IgD-negative memory B cell (primary cell): ENCODE data around the gene METRNL. TPM values are rescaled to one million over a fixed set of nuclear protein-coding genes. Genes with fewer than 3 reads are reported as not detected.

ENCODE experiments used
- H3K27ac Mint-ChIP-seq, 3 donors: one replicate each; pipeline ENCODE4 v1.8.0; 2020 to 2022; ENCODE audit warnings: mild to moderate bottlenecking in 3 of 3, mixed read lengths in 3 of 3, moderate library complexity in 1 of 3
- H3K27me3 Mint-ChIP-seq: one replicate; pipeline ENCODE4 v1.8.0; 2021; ENCODE audit warnings: mixed read lengths
- H3K36me3 Mint-ChIP-seq: one replicate; pipeline ENCODE4 v1.8.0; 2020; ENCODE audit warnings: mild to moderate bottlenecking, mixed read lengths
- H3K4me1 Mint-ChIP-seq, 3 donors: one replicate each; pipeline ENCODE4 v1.8.0; 2020 to 2022; ENCODE audit warnings: mixed read lengths in 3 of 3, mild to moderate bottlenecking in 1 of 3
- H3K4me3 Mint-ChIP-seq, 4 donors: one replicate each; pipeline ENCODE4 v1.8.0; 2020 to 2022; ENCODE audit warnings: mild to moderate bottlenecking in 4 of 4, mixed read lengths in 4 of 4, moderate library complexity in 3 of 4
- H3K9me3 Mint-ChIP-seq, 3 donors: one replicate each; pipeline ENCODE4 v1.8.0; 2020 to 2021; ENCODE audit warnings: mixed read lengths in 3 of 3, mild to moderate bottlenecking in 1 of 3
- polyA plus RNA-seq: library from polyadenylated mRNA; unstranded; fragments of 300-500 nt; fragmentation: Illumina TruSeq; gene quantifications from one replicate; pipeline ENCODE4 v1.2.3, GENCODE V29; 2021

The METRNL gene
- polyA plus RNA-seq, 1 donor from 2014 or later, result 2.1 TPM

DNA sequence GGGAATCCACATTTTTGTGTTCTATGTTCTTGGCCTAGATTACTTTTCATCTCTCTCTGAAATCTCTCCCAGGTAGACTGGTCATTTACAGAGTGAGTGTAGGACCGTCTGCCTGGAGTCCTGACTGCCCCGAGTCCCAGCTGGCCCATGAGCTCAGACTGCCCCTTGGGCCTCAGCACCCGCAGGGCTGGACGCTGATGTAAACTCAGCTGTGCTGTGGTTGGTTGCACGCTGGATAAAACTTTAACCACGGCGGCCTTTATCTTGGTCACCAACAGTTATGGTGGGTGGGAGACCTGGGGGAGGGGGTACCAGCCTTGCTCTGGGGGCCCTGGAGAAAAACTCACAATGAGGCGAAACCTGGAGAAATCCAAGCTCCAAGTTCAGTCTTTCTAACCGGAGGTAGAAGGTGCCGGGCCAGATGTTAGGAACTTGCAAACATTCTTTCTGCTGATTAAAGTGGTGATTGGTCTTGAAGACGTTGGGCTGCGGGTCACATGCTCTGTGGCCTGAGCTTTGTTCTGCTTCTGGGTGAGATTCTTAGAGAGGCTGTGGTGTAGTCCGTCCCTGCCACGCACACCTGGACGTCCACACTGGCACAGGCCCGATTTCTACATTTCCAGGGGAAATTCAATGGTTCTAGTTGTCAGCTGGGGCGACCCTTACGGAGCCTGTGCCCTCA lies 6.9 kb downstream of the METRNL start:
- peak overlapping the region in 1 of 4 donors; percentile 41 for H3K4me3 Mint-ChIP-seq
- H3K27ac Mint-ChIP-seq, result peak overlapping the region in 1 of 3 donors; percentile 65
- H3K36me3 Mint-ChIP-seq, result peaks cover 1% of the 10 kb centered on the region
- H3K4me1 Mint-ChIP-seq, result peaks cover 19 to 23% (median 23%) of the 10 kb centered on the region in 3 donors
- H3K9me3 Mint-ChIP-seq, result no peaks in the 10 kb centered on the region
- no peaks in the 10 kb centered on the region for H3K27me3 Mint-ChIP-seq

DNA sequence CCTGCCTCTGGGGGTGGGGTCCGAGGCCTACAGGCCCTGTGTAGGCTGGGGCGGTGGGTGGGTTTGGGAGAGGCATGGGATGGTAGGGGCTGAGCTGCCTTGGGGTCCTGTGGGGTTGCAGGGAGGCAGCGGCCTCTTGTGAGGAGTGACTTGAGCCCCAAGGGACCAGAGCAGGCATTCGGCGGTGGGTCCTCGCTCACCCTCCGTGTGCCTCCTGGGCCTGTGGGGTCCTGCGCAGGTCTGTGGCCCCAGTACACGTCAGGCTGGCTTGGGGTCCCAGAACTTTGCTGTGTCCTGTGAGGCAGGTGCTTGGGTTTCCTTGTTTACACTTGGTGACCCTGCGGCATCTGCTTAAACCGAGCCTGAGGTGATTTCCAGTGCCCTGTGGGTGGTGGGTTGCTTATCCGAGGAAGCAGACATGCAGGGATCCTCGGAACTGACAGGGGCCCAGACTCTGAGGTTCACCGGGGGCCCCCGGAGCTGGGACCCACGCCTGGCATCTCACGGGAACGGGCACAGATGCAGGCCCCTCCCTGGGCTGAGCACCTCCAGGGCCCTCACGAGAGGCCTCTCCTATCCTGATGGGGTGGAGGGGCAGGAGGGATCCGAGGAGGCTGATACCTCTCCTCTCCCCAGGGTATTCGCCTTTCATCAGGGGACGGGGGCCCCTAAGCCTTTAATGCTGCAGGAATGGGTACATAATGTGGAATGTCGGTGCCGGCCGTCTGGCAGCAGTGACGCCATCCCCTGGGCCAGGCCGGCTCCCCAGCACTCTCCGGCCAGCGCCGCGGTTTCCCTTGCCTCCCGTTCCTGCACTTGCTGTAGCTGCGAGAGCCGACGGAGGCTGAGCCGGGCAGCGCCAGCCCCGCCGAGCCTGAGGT lies 7.7 kb downstream of the METRNL start:
- H3K36me3 Mint-ChIP-seq, result peaks cover 1% of the 10 kb centered on the region
- H3K27me3 Mint-ChIP-seq, result no peaks in the 10 kb centered on the region
- peak overlapping the region in 1 of 4 donors; percentile 41 for H3K4me3 Mint-ChIP-seq
- peaks cover 13 to 19% (median 18%) of the 10 kb centered on the region in 3 donors for H3K4me1 Mint-ChIP-seq
- H3K27ac Mint-ChIP-seq, result no peak overlapping the region
- H3K9me3 Mint-ChIP-seq, result no peaks in the 10 kb centered on the region

DNA sequence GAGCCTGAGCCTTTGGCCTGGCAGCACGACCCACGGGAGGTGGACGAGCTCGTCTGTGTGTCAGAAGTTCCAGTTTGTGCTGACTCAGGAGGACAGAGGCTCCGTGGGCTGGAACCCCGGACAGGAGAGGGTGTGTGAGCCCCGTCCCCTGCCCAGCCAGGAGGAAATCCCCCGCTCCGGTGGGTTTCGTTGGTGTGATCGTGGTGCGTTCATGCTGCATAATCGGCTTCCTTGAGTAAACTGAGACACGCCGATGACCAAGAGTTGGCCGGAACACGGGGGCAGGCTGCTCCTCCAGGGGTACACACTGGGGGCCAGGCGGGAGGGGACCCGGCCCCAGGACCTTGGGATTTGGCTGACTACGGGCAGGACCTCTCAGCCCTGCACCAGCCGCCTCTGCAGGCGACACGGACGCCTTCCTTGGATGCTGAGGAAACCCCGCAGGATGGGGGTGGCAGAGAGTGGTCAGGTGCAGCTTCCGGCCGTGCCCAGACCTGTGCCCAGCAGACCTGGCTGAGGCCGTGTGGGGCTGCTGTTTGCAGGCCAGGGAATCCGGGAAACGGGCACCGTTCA lies 8.5 kb downstream of the METRNL start:
- Mint-ChIP-seq H3K4me3 (no peak overlapping the region), H3K27me3 (no peaks in the 10 kb centered on the region), H3K9me3 (no peaks in the 10 kb centered on the region), H3K4me1 (peaks cover 6 to 12% (median 12%) of the 10 kb centered on the region in 3 donors), H3K36me3 (peaks cover 1% of the 10 kb centered on the region), H3K27ac (no peak overlapping the region)

DNA sequence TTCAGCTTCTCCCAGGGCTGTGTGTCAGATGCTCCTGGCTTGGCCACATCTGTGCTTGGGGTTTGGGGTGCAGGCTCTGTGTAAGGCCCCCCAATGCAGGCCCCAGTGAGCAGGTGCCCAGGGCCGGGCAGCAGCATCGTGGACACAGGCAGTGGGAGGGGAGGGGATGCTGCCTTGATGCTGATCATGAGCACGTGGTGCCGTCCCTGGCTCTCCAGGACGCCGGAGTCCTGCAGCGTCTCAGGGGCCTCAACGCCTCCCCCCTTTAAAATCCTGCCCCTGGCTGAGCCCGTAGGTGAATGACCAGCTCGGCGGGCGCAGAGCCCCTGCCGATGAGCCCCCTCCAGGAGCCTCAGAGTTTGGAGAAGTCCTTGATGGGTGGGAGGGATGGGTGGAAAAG lies 9.0 kb downstream of the METRNL start:
- Mint-ChIP-seq H3K9me3 (no peaks in the 10 kb centered on the region), H3K27me3 (no peaks in the 10 kb centered on the region), H3K4me3 (no peak overlapping the region), H3K27ac (peak overlapping the region in 1 of 3 donors; percentile 76), H3K36me3 (peaks cover 1% of the 10 kb centered on the region), H3K4me1 (peaks cover 5 to 9% (median 8%) of the 10 kb centered on the region in 3 donors)

DNA sequence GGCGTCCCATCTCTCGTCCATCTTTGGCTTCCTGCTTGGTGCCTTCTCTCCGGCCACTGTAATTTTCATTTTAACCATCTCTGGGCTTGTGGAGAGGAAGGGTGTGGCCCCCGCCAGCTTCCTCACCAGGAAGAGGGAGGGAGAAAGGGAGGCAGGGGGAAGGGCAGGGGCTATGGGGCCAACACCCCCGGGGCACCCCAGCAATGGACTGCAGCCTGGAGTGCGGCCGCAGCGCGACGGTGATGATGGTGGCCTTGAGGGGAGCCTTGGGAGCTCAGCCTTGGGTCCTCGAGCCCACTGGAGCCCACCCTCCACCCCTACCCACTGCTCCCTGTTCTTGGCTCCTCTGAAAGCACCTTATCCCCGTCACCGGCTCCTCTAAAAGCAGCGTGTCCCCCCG lies 9.5 kb downstream of the METRNL start:
- Mint-ChIP-seq H3K9me3 (no peaks in the 10 kb centered on the region), H3K4me1 (peaks cover under 1 to 5% (median 4%) of the 10 kb centered on the region in 3 donors), H3K4me3 (no peak overlapping the region), H3K27me3 (no peaks in the 10 kb centered on the region), H3K27ac (peak overlapping the region in 1 of 3 donors; percentile 76), H3K36me3 (peaks cover 1% of the 10 kb centered on the region)

DNA sequence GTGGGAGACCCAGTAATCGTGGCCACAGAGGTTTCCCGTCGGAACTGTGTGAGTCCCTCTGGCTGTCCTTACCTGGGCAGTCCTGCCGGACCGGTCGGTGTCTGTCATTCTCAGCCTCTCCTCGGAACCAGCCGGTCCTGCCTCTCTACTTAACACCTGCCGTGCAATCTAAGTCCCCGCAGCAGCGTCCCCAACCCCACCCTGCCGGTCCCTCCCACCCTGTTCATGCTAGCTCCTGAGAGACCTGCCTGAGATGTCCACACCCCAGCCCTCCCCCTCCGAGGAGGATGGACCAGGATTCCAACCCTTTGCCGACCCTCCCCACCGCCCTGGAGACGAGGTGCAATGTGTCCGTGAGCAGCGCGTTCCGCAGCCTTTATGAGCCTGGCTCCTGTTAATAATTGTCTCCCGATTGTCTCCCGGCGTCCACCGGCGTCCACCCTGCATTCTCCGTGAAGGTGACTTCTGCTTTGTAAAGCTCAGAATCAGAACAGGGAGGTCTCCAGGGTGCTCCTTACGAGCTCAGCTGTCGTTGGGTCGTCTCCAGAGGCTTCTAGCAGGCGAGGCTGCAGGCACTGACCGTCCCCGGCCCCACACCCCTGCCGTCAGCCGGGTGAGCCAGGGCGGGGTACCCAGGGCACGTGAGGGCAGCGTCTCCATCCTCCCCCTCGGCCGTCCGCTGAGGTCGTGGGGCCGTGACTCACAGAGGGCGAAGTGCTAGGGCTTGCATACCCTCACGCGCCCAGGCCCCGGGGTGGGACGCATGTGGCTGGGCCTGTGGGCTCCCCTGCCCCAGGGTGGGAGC lies 10.1 kb downstream of the METRNL start:
- Mint-ChIP-seq H3K4me3 (peak overlapping the region in 1 of 4 donors; percentile 49), H3K27me3 (no peaks in the 10 kb centered on the region), H3K27ac (peak overlapping the region in 2 of 3 donors; percentile 41 to 82), H3K9me3 (no peaks in the 10 kb centered on the region), H3K36me3 (peaks cover 1% of the 10 kb centered on the region), H3K4me1 (peaks cover 0 to 4% (median 3%) of the 10 kb centered on the region in 3 donors)

DNA sequence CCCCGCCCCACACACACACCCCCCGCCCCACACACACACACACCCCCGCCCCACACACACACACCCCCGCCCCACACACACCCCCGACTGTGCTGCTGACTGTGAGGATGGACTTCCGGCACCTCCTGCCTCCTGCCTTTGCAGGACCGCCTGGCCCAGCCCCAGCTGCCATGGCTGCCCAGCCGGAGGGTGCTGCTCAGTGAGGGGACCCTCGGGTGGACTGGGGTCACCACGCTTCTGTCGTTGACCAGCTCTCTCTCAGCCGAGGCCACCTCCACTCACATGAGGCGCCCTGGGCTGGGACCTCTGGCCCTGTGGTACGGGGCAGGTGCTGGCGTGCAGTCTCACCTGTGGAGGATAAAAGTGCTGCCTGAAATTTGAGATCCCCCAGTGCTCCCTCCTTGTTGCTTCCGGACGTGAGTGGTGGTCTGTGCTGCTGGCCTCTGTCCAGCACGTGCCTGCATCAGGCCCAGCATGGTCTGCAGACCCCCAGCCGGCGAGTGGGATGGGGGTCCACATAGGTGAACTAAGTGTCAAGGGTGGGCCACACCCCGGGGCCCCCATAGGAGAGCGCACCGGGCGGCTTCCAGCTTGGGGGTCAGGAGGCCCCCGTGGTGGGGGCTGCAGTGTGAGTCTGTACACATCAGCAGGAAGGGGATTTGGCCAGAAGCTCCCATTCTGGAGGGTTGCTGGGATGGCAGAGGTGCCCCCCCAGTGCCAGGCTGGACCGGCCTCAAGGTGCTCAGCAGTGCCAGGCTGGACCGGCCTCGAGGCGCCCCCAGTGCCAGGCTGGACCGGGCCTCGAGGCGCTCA lies 11.2 kb downstream of the METRNL start:
- no peaks in the 10 kb centered on the region for H3K27me3 Mint-ChIP-seq
- peaks cover 0 to 4% (median 3%) of the 10 kb centered on the region in 3 donors for H3K4me1 Mint-ChIP-seq
- peak overlapping the region in 1 of 3 donors; percentile 31 for H3K27ac Mint-ChIP-seq
- H3K4me3 Mint-ChIP-seq, result peak overlapping the region in 1 of 4 donors; percentile 74
- H3K9me3 Mint-ChIP-seq, result no peaks in the 10 kb centered on the region
- peaks cover 1% of the 10 kb centered on the region for H3K36me3 Mint-ChIP-seq

DNA sequence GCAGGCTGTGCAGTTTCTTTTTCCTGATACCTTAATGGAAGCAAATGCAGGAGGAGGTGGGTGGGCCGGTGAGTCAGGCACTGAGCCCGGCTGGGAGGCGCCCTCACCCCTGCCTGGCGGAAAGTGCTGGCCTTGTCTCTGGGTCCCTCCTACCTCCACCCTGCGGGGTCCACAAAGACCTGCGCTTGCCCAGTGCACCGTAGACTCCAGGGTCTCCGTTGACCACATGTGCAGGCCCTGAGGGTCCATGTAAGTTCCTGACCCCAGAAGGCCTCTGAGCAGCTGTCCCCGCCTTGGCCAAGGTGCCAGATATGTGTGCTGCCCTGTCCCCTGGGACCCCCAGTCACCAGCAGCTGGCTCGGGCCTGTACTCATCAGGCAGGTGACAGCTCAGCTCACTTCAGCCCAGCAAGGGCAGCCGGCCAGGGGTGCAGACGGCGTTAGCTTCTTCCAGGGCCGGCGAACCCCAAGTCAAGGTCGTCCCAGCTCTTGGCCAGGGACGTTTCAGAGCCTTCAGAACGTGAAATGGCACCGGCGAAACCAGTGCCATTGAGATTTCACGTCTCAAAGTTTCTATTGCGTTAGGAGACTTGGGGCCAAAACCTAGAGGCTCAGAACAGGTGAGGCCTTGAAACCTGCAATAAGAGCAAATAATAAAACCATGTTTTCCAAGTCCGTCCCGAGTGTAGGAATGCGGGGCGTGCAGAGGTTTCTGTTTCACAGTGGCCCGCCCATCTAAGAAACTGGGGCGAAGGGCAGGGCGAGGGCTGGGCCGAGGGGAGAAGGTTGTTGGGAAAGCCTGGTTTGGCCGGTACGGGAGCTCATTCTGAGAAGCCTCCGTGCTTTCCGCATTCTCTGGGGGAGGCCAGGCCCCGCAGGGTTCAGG lies 12.1 kb downstream of the METRNL start:
- Mint-ChIP-seq H3K27ac (peak overlapping the region in 2 of 3 donors; percentile 42 to 47), H3K4me3 (peak overlapping the region in 1 of 4 donors; percentile 76)

DNA sequence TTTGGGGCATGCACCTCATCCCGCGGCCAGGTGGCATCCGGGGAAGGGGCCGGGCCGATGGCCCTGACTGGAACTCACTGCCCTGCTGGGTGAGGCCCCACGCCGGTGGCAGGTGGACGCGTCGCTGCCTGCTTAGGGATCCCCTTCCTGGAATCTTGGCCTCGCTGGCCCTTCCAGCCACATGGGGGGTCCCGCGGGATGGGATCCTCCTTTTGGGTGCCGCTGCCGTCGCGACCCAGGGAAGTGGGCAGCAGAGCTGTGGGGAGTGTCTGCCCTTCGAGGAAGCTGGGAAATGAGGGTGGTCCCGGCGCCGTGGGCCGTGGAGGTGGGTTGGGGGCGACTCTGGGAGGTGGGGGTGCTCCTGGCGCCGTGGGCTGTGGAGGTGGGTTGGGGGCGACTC lies 12.8 kb downstream of the METRNL start:
- peaks cover 0 to 3% (median 1%) of the 10 kb centered on the region in 3 donors for H3K4me1 Mint-ChIP-seq
- no peaks in the 10 kb centered on the region for H3K27me3 Mint-ChIP-seq
- H3K36me3 Mint-ChIP-seq, result peaks cover 1% of the 10 kb centered on the region
- H3K9me3 Mint-ChIP-seq, result no peaks in the 10 kb centered on the region
- no peak overlapping the region for H3K27ac Mint-ChIP-seq
- no peak overlapping the region for H3K4me3 Mint-ChIP-seq

More for the DNA sequence above, 12.1 kb downstream of the METRNL start:
- no peaks in the 10 kb centered on the region for H3K27me3 Mint-ChIP-seq
- H3K36me3 Mint-ChIP-seq, result peaks cover 1% of the 10 kb centered on the region
- peaks cover 0 to 3% (median 0%) of the 10 kb centered on the region in 3 donors for H3K4me1 Mint-ChIP-seq
- no peaks in the 10 kb centered on the region for H3K9me3 Mint-ChIP-seq

DNA sequence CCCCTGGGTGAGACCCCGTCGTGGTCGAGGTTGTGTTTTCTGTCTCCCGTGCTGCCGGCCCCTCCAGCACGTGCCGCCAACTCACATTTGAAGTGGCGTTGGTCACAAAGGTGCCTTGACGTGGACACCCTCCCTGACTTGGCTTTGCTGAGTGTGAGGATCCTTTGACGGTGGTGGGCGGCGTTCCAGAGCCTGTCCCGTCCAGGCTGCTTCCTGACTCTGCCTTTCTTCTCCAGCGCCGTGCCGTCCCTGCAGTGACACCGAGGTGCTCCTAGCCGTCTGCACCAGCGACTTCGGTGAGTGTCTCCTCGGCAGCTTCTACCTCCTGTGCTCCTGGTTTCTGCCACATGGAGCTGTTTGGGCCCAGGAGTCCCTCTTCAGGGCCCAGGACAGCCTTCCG lies 13.5 kb downstream of the METRNL start:
- peaks cover 0 to 4% (median 1%) of the 10 kb centered on the region in 3 donors for H3K4me1 Mint-ChIP-seq
- H3K4me3 Mint-ChIP-seq, result no peak overlapping the region
- H3K9me3 Mint-ChIP-seq, result no peaks in the 10 kb centered on the region
- no peak overlapping the region for H3K27ac Mint-ChIP-seq
- H3K36me3 Mint-ChIP-seq, result peaks cover 1% of the 10 kb centered on the region
- no peaks in the 10 kb centered on the region for H3K27me3 Mint-ChIP-seq

DNA sequence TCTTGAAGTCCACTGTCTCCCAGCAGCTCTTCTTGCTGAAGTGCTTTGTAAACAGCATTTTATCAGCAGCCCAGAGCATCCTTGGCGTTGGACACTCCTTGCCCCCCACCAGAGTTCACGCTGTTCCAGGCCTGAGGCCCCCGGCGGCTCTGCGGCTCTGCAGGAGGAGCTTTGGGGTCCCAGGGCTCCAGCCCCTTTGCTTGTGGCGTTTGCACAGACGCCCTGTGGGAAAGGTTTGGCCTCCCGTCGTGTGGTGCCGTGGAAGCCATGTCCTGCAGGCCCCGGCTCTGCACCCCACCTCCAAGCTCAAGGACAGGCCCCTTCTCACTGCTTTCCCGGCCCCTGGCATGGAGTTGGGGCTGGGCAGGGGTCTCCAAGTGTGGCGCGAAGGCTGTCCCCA lies 14.1 kb downstream of the METRNL start:
- peaks cover 1% of the 10 kb centered on the region for H3K36me3 Mint-ChIP-seq
- no peak overlapping the region for H3K27ac Mint-ChIP-seq
- no peaks in the 10 kb centered on the region for H3K27me3 Mint-ChIP-seq
- H3K4me1 Mint-ChIP-seq, result peaks cover 0 to 4% (median 1%) of the 10 kb centered on the region in 3 donors
- no peaks in the 10 kb centered on the region for H3K9me3 Mint-ChIP-seq
- H3K4me3 Mint-ChIP-seq, result no peak overlapping the region

DNA sequence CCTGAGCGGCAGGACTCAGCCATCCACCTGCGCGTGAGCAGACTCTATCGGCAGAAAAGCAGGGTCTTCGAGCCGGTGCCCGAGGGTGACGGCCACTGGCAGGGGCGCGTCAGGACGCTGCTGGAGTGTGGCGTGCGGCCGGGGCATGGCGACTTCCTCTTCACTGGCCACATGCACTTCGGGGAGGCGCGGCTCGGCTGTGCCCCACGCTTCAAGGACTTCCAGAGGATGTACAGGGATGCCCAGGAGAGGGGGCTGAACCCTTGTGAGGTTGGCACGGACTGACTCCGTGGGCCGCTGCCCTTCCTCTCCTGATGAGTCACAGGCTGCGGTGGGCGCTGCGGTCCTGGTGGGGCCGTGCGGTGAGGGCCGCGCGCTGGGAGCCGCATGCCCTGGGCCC lies 14.9 kb downstream of the METRNL start:
- Mint-ChIP-seq H3K4me1 (peaks cover 0 to 4% (median 1%) of the 10 kb centered on the region in 3 donors), H3K4me3 (no peak overlapping the region), H3K36me3 (peaks cover 1% of the 10 kb centered on the region), H3K9me3 (no peaks in the 10 kb centered on the region), H3K27ac (no peak overlapping the region), H3K27me3 (peaks cover 1% of the 10 kb centered on the region)

DNA sequence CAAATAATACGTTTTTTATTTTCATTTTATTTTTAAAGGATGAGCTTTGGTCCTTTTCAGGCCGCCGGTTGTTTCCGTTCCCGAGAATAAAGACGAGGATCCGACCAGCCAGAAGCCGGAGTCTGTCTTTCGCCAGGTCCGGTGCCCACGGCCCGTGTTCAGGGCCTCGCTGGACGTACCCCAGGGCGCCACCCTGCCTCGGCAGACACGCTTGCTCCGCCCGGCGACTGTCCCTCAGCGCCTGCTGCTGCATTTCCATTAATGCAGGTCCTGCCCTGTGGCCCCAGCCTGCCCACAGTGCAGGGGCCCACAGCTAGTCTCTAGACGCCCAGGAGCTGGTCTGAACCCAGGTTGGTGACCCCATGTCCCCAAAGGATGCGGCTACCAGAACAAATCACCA lies 15.6 kb downstream of the METRNL start:
- Mint-ChIP-seq H3K27ac (no peak overlapping the region), H3K27me3 (peaks cover 7% of the 10 kb centered on the region), H3K4me1 (peaks cover 0 to 8% (median under 1%) of the 10 kb centered on the region in 3 donors), H3K36me3 (no peaks in the 10 kb centered on the region), H3K4me3 (no peak overlapping the region), H3K9me3 (no peaks in the 10 kb centered on the region)
